GM18867 (cell line): ENCODE results near the gene ABCC12.

Experiments used
- ATAC-seq: cut with Tn5 transposase; IDR thresholded peaks from one replicate; pipeline ENCODE4 v1.9.1; 2021; ENCODE audit warnings: mild to moderate bottlenecking, moderate library complexity; ENCODE audit not compliant: unreplicated experiment

Gene ABCC12

GRCh38 chr16:48106446-48106845 lies 49.3 kb downstream of the ABCC12 start:
- no peak for ATAC-seq
